SK-MEL-5 (cell line): ENCODE results near the gene CLRN1. TPM values are rescaled to one million over a fixed set of nuclear protein-coding genes. Genes with fewer than 3 reads are reported as not detected.
A peak's percentile ranks its signal among the peaks of the same experiment; 100 is the strongest.

Experiments used
- DNase-seq: peaks from one replicate; pipeline ENCODE4 v3.0.0-alpha.2; 2016; ENCODE audit warnings: low read depth, low spot score
- in situ Hi-C: cut with HindIII; loops from 2 replicates; pipeline ENCODE4 v1.10.0; 2016; ENCODE audit warnings: low sequenced_read_pairs, high pct_unique_total_duplicates, low pct_unique_long_range_greater_than_20kb
- polyA plus RNA-seq, 2 experiments: library from polyadenylated mRNA; depleted of rRNA; stranded (reverse); fragments of >200 nt; gene quantifications; 2 replicates each; pipeline ENCODE4 v1.2.3, GENCODE V29; 2015
- total RNA-seq: library from RNA; depleted of rRNA; stranded (reverse); fragments of >200 nt; shearing (Covaris generic); gene quantifications from 2 replicates; pipeline ENCODE4 v1.2.3, GENCODE V29; 2014; rRNA removed

Gene CLRN1, protein sequence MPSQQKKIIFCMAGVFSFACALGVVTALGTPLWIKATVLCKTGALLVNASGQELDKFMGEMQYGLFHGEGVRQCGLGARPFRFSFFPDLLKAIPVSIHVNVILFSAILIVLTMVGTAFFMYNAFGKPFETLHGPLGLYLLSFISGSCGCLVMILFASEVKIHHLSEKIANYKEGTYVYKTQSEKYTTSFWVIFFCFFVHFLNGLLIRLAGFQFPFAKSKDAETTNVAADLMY
- total RNA-seq = not detected in 2 replicates
- not detected in 2 replicates for polyA plus RNA-seq (2015; cell fraction: cytosol; rRNA removed)
- not detected in 2 replicates for polyA plus RNA-seq (2015; cell fraction: nucleus; rRNA removed)

DNA sequence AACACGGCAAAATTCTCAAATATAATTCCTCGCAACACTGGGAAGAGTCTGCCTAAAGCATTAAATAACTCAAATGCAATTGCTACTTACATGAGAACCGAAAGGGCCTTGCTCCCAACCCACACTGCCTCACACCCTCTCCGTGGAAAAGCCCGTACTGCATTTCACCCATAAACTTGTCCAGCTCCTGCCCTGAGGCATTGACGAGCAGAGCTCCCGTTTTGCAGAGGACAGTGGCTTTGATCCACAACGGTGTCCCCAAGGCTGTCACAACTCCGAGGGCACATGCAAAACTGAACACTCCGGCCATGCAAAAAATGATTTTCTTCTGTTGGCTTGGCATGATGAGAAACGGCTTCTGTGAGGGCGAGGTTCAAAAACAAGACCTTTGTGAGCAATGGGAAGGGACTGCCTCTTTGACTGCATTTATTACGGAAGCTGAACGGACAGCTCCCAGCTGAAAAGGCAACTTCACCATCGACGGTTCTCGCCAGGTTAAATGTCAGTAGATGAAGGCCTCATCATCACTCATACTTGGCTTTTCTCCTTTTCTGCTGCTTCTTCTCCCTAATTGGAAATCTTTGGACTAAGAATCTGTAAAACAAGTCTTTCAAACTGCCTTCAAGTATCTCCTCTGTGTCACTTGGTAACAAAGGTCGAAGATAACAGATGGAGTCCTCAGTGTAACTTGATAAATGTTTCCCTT is at the start of gene CLRN1:
CLRN1 (minus strand) TSS at position 362 of the 706 bp plus-strand sequence; CDS start at position 343, 19 bp downstream.
- DNase-seq = no peak

DNA sequence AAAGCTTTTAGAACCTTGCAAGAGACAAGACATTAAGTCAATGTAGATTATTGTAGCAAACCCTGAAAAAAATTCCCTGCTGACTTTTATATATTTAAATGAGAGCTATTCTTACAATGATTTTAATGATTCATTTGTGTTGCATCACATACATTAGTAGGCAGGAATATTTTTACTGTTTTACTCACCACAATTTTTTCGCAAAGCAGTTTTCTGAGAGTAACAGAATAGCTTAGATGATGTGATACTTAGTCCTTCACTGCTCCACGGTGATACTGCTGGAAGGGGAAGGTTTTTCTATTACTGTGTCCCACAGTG is 43.9 kb upstream of the CLRN1 start:
- DNase-seq = no peak
- in situ Hi-C loops = no loop called here

More for the DNA sequence above, at the start of gene CLRN1:
- in situ Hi-C loops = no loop called here

DNA sequence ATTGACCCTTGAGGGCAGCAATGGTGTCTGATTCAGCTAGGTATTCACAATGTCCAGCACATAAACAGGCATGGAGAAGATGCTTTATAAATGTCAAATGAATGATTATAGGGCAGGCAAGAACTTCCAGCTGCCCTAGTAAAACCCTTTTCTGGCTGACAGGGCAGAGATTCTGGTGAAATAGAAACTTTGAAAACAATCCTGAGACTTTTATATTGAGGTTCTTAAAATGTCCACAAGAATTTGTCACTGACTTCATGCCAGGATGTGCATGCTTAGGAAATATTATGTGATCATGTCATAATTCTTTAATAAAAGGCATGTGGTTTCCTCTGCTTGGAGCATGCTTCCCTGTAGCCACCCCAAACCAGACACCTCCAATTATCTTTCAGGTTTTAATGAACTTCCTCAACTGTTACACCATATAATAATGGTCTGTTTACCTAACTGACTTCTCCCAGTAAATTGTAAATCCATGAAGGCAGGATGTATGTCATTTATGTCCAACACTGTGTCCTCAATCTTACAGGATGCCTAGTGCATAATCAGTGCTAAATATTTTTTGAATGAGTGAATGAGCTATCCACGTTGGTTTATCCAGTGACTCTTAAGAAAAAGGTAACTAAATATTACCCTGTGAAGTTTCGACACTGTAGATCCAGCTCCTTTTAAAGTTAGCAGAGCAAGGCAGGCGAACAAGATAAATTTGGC is 43.4 kb upstream of the CLRN1 start:
- in situ Hi-C loops = no loop called here
- no peak for DNase-seq

GRCh38 chr3:151015181-151015580 is 42.7 kb upstream of the CLRN1 start:
- in situ Hi-C loops = no loop called here
- DNase-seq = no peak

DNA sequence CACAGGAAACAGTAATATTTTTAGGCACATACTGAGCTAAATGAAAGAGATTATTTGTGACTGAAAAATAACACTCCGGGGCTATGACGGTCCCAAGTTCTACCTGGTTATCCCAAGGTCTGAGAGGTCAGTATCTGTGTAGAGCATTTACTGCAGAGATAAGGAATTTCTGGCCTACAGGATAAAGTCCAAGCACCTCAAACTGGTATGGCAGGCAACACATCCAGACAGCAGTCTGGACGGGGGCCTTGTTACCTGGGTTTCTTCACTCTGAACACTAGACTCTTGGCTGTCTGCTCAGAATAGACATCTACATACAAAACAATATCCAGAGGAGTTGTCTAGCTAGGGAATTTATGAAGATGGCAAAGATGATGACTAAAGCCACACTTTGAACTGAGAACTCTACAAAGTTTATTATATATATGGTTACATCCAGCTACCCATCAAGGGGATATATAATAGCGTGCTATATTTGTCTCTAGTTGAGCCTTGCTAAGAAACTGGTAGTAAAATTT is 42.0 kb upstream of the CLRN1 start:
- in situ Hi-C loops = no loop called here
- DNase-seq = no peak

DNA sequence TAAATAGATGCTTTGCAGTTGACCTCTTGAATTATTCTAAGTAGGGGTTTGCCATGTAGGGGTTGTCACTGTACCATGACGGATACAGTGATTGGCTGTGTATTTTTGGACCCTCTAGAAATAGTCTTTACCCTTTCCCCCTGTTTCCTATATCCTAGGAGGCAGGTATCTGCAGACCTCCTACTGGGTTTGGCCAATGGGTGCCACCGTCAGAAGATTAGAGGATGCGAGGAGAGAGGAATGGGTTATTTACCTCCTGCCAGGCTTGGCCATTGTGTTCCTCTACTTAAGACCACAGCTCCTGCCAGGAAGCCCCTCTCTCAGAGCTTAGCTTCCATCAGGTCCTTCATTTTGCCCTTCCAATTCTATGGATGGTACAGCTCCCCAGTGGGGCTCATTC is 40.2 kb upstream of the CLRN1 start:
- in situ Hi-C loops = no loop called here
- no peak for DNase-seq

DNA sequence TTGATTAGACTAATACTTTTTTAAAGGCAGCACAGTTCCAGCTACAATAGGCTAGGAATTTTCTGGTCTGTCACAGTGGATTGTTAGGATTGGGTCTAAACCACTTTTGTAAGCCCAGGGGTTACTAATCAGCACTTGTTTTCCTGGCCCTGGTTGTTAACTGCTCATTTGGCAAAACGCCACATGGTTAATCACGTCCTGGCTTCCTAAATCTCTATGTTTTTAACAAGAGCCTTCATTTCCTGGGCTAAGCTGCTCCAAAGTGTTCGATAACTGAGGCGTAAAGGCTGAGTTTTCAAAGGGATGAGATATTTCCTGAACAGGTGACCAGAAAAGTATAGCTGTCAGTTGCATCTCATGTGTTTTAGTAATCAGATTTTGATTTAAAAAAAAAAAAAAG is 38.9 kb upstream of the CLRN1 start:
- in situ Hi-C loops = no loop called here
- no peak for DNase-seq

DNA sequence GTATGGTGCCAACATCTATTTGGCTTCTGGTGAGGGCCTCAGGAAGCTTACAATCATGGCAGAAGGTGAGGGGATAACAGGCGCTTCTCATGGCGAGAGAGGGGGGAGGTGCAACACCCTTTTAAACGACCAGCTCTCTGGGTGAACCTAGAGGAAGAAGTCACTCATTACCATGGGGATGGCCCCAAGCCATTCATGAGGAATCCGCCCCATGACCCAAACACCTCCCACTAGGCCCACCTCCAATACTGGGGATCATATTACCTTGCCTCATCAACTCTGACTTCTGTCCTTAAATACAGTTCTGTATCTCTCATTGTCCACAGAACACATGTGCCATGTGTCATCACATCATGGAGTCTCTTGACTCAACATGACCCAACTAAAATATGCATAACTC is 37.5 kb upstream of the CLRN1 start:
- in situ Hi-C loops = no loop called here
- no peak for DNase-seq

DNA sequence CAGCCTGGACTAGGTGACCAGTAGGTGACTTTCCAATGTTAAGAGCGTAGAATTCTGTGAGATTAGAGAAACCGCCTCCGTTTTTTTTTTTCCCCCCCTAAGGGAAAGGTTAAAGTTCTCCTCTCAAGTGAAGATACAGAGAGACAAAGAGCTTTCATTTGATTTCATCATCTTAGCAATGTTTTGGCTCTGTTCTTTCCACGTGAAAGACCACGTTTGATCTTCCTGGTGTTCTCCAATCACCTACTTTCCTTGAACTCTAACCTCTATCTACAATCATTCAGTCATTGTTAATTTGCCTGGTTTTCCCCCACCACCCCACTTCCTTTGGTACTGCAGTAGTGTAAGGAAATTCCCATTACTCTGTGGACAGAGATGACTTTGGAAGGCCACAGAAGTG is 36.9 kb upstream of the CLRN1 start:
- DNase-seq = no peak
- in situ Hi-C loops = no loop called here

DNA sequence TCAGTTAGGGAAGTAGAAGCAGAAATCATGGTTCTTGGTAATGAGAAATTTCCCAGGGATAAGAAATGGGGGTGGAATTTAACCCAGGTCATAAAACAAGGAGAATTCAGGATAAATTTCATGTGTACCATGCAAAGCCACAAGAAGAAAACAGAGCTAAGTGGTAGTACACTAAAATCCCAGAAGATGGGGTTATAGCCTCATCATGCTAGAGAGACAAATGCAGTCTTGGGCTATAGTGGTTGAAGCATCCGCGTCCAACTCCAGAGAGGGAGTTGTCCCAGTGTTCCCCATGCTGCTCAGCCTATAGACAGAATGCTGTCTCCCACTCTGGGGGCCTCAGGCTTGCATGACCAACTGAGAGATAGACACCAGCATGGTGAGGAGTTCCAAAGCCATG is 36.2 kb upstream of the CLRN1 start:
- DNase-seq = peak; percentile 68
- in situ Hi-C loops = no loop called here

GRCh38 chr3:151003768-151004134 is 31.2 kb upstream of the CLRN1 start:
- in situ Hi-C loops = no loop called here
- no peak for DNase-seq

GRCh38 chr3:151003029-151003767 is 30.7 kb upstream of the CLRN1 start:
- in situ Hi-C loops = no loop called here

GRCh38 chr3:151002003-151002981 is 29.8 kb upstream of the CLRN1 start:
- no peak for DNase-seq
- in situ Hi-C loops = no loop called here

More at GRCh38 chr3:151003029-151003767, 30.7 kb upstream of the CLRN1 start:
- DNase-seq = peak; percentile 20

GRCh38 chr3:150998996-150999395 is 26.5 kb upstream of the CLRN1 start:
- in situ Hi-C loops = no loop called here
- no peak for DNase-seq

- DNase-seq = no peak
- in situ Hi-C loops = no loop called here
Observed at GRCh38 chr3:150996731-150997130, 24.2 kb upstream of the CLRN1 start.

GRCh38 chr3:150995510-150995909 is 23.0 kb upstream of the CLRN1 start:
- in situ Hi-C loops = no loop called here
- DNase-seq = no peak

- in situ Hi-C loops = no loop called here
- no peak for DNase-seq
Observed at GRCh38 chr3:150989208-150989607, 16.7 kb upstream of the CLRN1 start.
